GM21381 (cell line): ENCODE data around the gene CPS1.

ENCODE experiments used
- ATAC-seq: cut with Tn5 transposase; IDR thresholded peaks from one replicate; pipeline ENCODE4 v1.9.1; 2021; ENCODE audit warnings: mild to moderate bottlenecking, moderate library complexity; ENCODE audit not compliant: unreplicated experiment

CPS1 gene

GRCh38 chr2:210671065-210671464 is 114.7 kb downstream of the CPS1 start:
- ATAC-seq: no peak

- no peak for ATAC-seq
Observed at GRCh38 chr2:210673117-210673516, 116.7 kb downstream of the CPS1 start.

- ATAC-seq: no peak
Observed at GRCh38 chr2:210676067-210676466, 119.7 kb downstream of the CPS1 start.

GRCh38 chr2:210681491-210681890 is 125.1 kb downstream of the CPS1 start:
- ATAC-seq: no peak

GRCh38 chr2:210686401-210686800 is 130.0 kb downstream of the CPS1 start:
- ATAC-seq: no peak

- ATAC-seq: no peak
Observed at GRCh38 chr2:210687786-210688470, 131.5 kb downstream of the CPS1 start.

GRCh38 chr2:210707900-210708299 is 151.5 kb downstream of the CPS1 start:
- no peak for ATAC-seq

GRCh38 chr2:210713122-210713521 is 156.7 kb downstream of the CPS1 start:
- ATAC-seq: no peak

GRCh38 chr2:210715560-210716082 is 159.2 kb downstream of the CPS1 start:
- no peak for ATAC-seq

GRCh38 chr2:210718503-210718902 is 162.1 kb downstream of the CPS1 start:
- no peak for ATAC-seq

GRCh38 chr2:210722092-210722491 is 165.7 kb downstream of the CPS1 start:
- no peak for ATAC-seq

- ATAC-seq: no peak
Observed at GRCh38 chr2:210727549-210727948, 171.2 kb downstream of the CPS1 start.
